H1 (cell line): Measurements from ENCODE around the gene PRR5L.

Source experiments
- EP300 ChIP-seq, 2 experiments: IDR thresholded peaks; 1 replicate in 1 of 2; 2 replicates in 1 of 2; pipeline ENCODE4 v1.6.1; 2011 to 2012; ENCODE audit warnings: low read depth in 2 of 2, low read length in 2 of 2, mild to moderate bottlenecking in 2 of 2, borderline replicate concordance in 1 of 2, inconsistent platforms in 1 of 2, moderate library complexity in 1 of 2
- POLR2A ChIP-seq, 2 experiments: IDR thresholded peaks; 1 replicate in 1 of 2; 2 replicates in 1 of 2; pipeline ENCODE4 v1.6.1; 2011; ENCODE audit warnings: low read depth in 2 of 2, low read length in 2 of 2, mild to moderate bottlenecking in 2 of 2; ENCODE audit errors: control extremely low read depth in 1 of 2
- POLR2AphosphoS5 ChIP-seq: IDR thresholded peaks from 2 replicates; pipeline ENCODE4 v1.6.1; 2011; ENCODE audit warnings: low read depth, low read length
- RXRA ChIP-seq: IDR thresholded peaks from 2 replicates; pipeline ENCODE4 v1.6.1; 2011; ENCODE audit warnings: low read depth, mild to moderate bottlenecking, low read length, moderate library complexity; ENCODE audit not compliant: insufficient read depth
- TF ChIP-seq, protein P1 (sequence below): IDR thresholded peaks from 2 replicates; pipeline ENCODE4 v1.6.1; 2012; ENCODE audit warnings: inconsistent platforms
- TF ChIP-seq, protein P2 (sequence below): IDR thresholded peaks from 2 replicates; pipeline ENCODE4 v1.6.1; 2011; ENCODE audit warnings: low read length, improper control_type of control experiment

DNA sequence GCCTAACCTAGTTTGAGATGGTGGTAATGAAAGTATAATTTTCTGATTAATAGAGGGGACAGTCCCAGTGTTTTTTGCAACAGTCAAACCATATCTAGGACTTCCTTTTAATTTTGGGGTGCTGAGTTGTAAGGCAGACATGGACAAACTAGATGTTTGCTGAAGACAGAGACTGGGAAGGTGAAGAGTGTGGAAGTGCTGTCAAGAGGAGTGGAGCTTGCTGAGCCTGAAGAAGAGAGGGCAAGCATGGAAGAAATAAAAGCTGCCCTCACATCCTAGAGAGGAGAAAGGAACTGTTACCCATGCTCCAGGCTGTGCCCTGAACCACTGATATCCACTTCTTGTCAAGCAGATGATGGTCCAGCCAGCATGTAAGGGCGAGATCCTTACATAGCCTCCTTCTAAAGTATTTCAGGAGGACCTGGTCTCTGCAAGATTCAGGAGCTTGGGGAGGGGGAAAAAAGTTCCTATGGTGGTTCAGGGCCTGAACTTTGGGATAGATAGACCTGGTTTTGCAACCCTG is 51.4 kb downstream of the PRR5L start:
- TF ChIP-seq POLR2AphosphoS5 (no peak), RXRA (no peak), EP300 (IDR thresholded peaks at IDR 0.05; ENCODE audit: borderline replicate concordance in 1 of 2, low read depth in 2 of 2, low read length in 2 of 2) (no peak), POLR2A (IDR thresholded peaks at IDR 0.05; ENCODE audit: control extremely low read depth in 1 of 2, low read depth in 2 of 2, low read length in 2 of 2) (no peak)
- TF ChIP-seq, protein P1, sequence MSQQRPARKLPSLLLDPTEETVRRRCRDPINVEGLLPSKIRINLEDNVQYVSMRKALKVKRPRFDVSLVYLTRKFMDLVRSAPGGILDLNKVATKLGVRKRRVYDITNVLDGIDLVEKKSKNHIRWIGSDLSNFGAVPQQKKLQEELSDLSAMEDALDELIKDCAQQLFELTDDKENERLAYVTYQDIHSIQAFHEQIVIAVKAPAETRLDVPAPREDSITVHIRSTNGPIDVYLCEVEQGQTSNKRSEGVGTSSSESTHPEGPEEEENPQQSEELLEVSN, result no peak
- TF ChIP-seq, protein P2, sequence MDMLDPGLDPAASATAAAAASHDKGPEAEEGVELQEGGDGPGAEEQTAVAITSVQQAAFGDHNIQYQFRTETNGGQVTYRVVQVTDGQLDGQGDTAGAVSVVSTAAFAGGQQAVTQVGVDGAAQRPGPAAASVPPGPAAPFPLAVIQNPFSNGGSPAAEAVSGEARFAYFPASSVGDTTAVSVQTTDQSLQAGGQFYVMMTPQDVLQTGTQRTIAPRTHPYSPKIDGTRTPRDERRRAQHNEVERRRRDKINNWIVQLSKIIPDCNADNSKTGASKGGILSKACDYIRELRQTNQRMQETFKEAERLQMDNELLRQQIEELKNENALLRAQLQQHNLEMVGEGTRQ, result no peak
